Measurements from ENCODE around the gene LRR1.

GRCh38 chr14:49634547-49635334, 36.0 kb downstream of the LRR1 start, which contains the start of gene DNAAF2:
- no peak for TF ChIP-seq POLR2A (IDR thresholded peaks at IDR 0.05)
- no peak for TF ChIP-seq CTCF (IDR thresholded peaks at IDR 0.05)

Data from Peyer's patch (tissue), 4 donors.